Activated CD4-positive, alpha-beta T cell treated with anti-CD3 and anti-CD28 coated beads, Interleukin-2, amount 50 U/mL, for 4 hours (primary cell): ENCODE measurements around the gene KDM6B.

Experiments used
- DNase-seq, 2 experiments: peaks; one replicate each; pipeline ENCODE4 v3.0.0-alpha.2; 2020

KDM6B gene

GRCh38 chr17:7882068-7882467 is 48.1 kb downstream of the KDM6B start:
- DNase-seq: no peak

GRCh38 chr17:7882629-7883028 is 48.6 kb downstream of the KDM6B start:
- DNase-seq: no peak
